Nephron (organoid): ENCODE data around the gene SMIM41.
A peak's percentile ranks its signal among the peaks of the same experiment; 100 is the strongest.

Experiments used
- H3K27ac Mint-ChIP-seq, 3 experiments: 2 replicates each; pipeline ENCODE4 v1.8.0; 2020; ENCODE audit warnings: mixed read lengths in 3 of 3, mild to moderate bottlenecking in 2 of 3, moderate library complexity in 1 of 3
- H3K27me3 Mint-ChIP-seq: 2 replicates; pipeline ENCODE4 v1.8.0; 2021; ENCODE audit warnings: low read depth, mild to moderate bottlenecking, moderate library complexity, mixed read lengths
- H3K36me3 Mint-ChIP-seq: 2 replicates; pipeline ENCODE4 v1.8.0; 2020; ENCODE audit warnings: low read depth, mixed read lengths
- H3K4me1 Mint-ChIP-seq: 2 replicates; pipeline ENCODE4 v1.8.0; 2020; ENCODE audit warnings: mixed read lengths
- H3K4me3 Mint-ChIP-seq, 3 experiments: 2 replicates each; pipeline ENCODE4 v1.8.0; 2020; ENCODE audit warnings: mild to moderate bottlenecking in 3 of 3, mixed read lengths in 3 of 3, moderate library complexity in 2 of 3
- H3K9me3 Mint-ChIP-seq: 2 replicates; pipeline ENCODE4 v1.8.0; 2020; ENCODE audit warnings: mixed read lengths
- CTCF ChIP-seq, 3 experiments: fragments of 200-600 bp; sonication (generic); IDR thresholded peaks; one replicate each; pipeline ENCODE4 v1.5.0; 2021; ENCODE audit warnings: antibody characterized with exemption in 3 of 3; ENCODE audit not compliant: unreplicated experiment in 3 of 3

SMIM41 gene

DNA sequence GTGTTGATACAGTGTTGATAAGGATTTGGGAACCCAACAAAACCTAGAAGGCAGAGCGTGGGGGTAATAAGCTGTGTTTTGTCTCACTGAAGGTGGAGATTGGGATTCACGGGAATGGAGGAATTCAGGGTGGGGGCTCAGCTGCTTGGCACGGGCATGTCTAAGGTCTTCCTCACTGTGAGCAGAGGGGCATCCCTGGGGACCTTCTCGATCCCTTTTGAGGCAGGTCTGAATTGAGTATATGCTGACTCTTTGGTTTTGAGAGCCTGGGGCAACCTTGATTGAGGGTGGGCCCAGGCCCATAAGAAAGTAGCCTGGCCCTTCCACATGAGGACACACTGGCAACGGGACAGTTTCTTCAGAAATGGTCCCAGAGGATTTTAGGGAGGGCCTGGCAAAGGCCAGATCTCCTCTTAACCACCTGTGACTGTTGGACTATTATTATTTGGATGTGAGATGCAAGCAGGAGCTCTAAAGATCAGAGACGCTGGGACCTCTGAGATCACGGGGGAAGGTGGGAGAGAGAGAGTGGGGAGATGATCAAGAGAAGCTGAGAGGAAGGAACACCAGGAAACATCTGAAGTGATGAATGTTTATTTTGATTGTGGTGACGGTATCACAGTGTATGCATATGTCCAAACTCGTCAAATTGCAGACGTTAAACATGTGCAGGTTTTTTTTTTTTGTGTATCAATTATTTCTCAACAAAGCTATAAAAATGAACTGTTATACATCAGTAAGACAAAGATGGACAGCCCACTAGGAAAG is 48.4 kb downstream of the SMIM41 start:
- H3K36me3 Mint-ChIP-seq: no peaks in the 10 kb centered on the region
- no peaks in the 10 kb centered on the region for H3K9me3 Mint-ChIP-seq
- no peak overlapping the region for H3K4me3 Mint-ChIP-seq
- peaks cover 11% of the 10 kb centered on the region for H3K27me3 Mint-ChIP-seq
- H3K4me1 Mint-ChIP-seq: peaks cover 28% of the 10 kb centered on the region
- no peak for TF ChIP-seq CTCF (IDR thresholded peaks at IDR 0.05; ENCODE audit: unreplicated experiment in 3 of 3)
- peak overlapping the region in 1 of 3 experiments; percentile 0 for H3K27ac Mint-ChIP-seq

- peaks cover 17% of the 10 kb centered on the region for H3K4me1 Mint-ChIP-seq
- no peaks in the 10 kb centered on the region for H3K36me3 Mint-ChIP-seq
- peaks cover 3% of the 10 kb centered on the region for H3K27me3 Mint-ChIP-seq
- no peak overlapping the region for H3K4me3 Mint-ChIP-seq
- peak overlapping the region in 1 of 3 experiments; percentile 59 for H3K27ac Mint-ChIP-seq
- H3K9me3 Mint-ChIP-seq: no peaks in the 10 kb centered on the region
- no peak for TF ChIP-seq CTCF (IDR thresholded peaks at IDR 0.05; ENCODE audit: unreplicated experiment in 3 of 3)
Measured at GRCh38 chr12:52130711-52131110, 51.2 kb downstream of the SMIM41 start.

DNA sequence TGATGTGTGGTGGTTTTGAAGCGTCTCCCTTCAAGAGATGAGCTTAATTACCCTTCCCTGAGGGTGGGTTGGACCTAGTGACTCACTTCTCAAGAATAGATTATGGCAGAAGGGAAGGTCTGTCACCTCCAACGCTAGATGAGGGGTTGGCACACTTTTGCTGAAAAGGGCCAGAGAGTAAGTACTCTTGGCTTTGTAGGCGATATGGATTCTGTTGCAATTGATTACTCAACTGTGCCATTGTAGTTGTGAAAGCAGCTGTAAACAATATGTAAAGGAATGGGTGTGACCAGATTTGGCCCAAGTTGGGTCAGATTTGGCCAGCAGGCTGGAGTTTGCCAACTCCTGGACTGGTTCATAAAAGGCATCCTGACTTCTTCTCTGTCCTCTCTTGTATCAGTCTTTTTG is 53.3 kb downstream of the SMIM41 start:
- Mint-ChIP-seq H3K27me3 (peaks cover 7% of the 10 kb centered on the region), H3K4me1 (no peaks in the 10 kb centered on the region), H3K4me3 (no peak overlapping the region), H3K9me3 (no peaks in the 10 kb centered on the region), H3K36me3 (no peaks in the 10 kb centered on the region), H3K27ac (no peak overlapping the region)
- TF ChIP-seq CTCF (IDR thresholded peaks at IDR 0.05; ENCODE audit: unreplicated experiment in 3 of 3): no peak

- H3K4me1 Mint-ChIP-seq: no peaks in the 10 kb centered on the region
- no peak overlapping the region for H3K4me3 Mint-ChIP-seq
- H3K27ac Mint-ChIP-seq: no peak overlapping the region
- no peaks in the 10 kb centered on the region for H3K36me3 Mint-ChIP-seq
- H3K27me3 Mint-ChIP-seq: peaks cover 11% of the 10 kb centered on the region
- no peaks in the 10 kb centered on the region for H3K9me3 Mint-ChIP-seq
- no peak for TF ChIP-seq CTCF (IDR thresholded peaks at IDR 0.05; ENCODE audit: unreplicated experiment in 3 of 3)
Measured at GRCh38 chr12:52137746-52138145, 58.2 kb downstream of the SMIM41 start.

DNA sequence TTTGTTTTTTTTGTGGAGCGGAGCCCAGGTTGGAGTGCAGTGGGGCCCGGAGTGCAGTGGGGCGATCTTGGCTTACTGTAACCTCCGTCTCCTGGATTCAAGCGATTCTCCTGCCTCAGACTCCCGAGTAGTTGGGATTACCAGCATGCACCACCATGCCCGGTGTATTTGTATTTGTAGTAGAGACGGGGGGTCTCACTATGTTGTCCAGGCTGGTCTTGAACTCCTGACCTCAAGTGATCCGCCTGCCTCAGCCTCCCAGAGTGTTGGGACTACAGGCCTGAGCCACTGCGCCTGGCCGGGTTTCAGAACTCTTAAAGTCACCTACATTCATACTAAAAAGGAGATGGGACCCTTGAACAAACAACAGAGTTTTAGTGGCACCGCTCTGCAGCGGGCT is 59.6 kb downstream of the SMIM41 start:
- Mint-ChIP-seq H3K27me3 (peaks cover 11% of the 10 kb centered on the region), H3K4me3 (no peak overlapping the region), H3K27ac (no peak overlapping the region), H3K4me1 (peaks cover 3% of the 10 kb centered on the region), H3K36me3 (no peaks in the 10 kb centered on the region), H3K9me3 (no peaks in the 10 kb centered on the region)
- no peak for TF ChIP-seq CTCF (IDR thresholded peaks at IDR 0.05; ENCODE audit: unreplicated experiment in 3 of 3)

GRCh38 chr12:52139579-52140062 is 60.1 kb downstream of the SMIM41 start:
- H3K9me3 Mint-ChIP-seq: no peaks in the 10 kb centered on the region
- H3K27me3 Mint-ChIP-seq: peaks cover 11% of the 10 kb centered on the region
- no peaks in the 10 kb centered on the region for H3K36me3 Mint-ChIP-seq
- H3K4me1 Mint-ChIP-seq: peaks cover 3% of the 10 kb centered on the region
- H3K27ac Mint-ChIP-seq: no peak overlapping the region
- no peak overlapping the region for H3K4me3 Mint-ChIP-seq
- peak; percentile 60 to 65 (median 65) for TF ChIP-seq CTCF (IDR thresholded peaks at IDR 0.05; ENCODE audit: unreplicated experiment in 3 of 3)
